ENCODE results near the gene AGXT2.
"Not testable (repeated sequence)": the region's sequence is repeated elsewhere in the genome, so short reads cannot be mapped to it uniquely, and the experiment has no call there.

The AGXT2 gene

GRCh38 chr5:35012796-35013195 lies 35.0 kb downstream of the AGXT2 start:
- no peak for DNase-seq (ENCODE audit: low read depth in 3 of 3)

GRCh38 chr5:35012365-35012764 lies 35.4 kb downstream of the AGXT2 start:
- no peak for DNase-seq (ENCODE audit: low read depth in 3 of 3)

GRCh38 chr5:35010676-35011075 lies 37.1 kb downstream of the AGXT2 start:
- no peak for DNase-seq (ENCODE audit: low read depth in 3 of 3)

GRCh38 chr5:35009657-35010056 lies 38.1 kb downstream of the AGXT2 start:
- DNase-seq (ENCODE audit: low read depth in 3 of 3): no peak

GRCh38 chr5:35009019-35009418 lies 38.7 kb downstream of the AGXT2 start:
- no peak for DNase-seq (ENCODE audit: low read depth in 3 of 3)

- no peak for DNase-seq (ENCODE audit: low read depth in 3 of 3)
Measured at GRCh38 chr5:35004771-35005170, 43.0 kb downstream of the AGXT2 start.

GRCh38 chr5:35004200-35004599 lies 43.5 kb downstream of the AGXT2 start:
- no peak for DNase-seq (ENCODE audit: low read depth in 3 of 3)

GRCh38 chr5:35003018-35003957 lies 44.5 kb downstream of the AGXT2 start:
- peak; percentile 20 to 57 (median 50) for DNase-seq (ENCODE audit: low read depth in 3 of 3)

GRCh38 chr5:35002459-35002858 lies 45.3 kb downstream of the AGXT2 start:
- DNase-seq (ENCODE audit: low read depth in 3 of 3): no peak

GRCh38 chr5:35001842-35002241 lies 45.9 kb downstream of the AGXT2 start:
- DNase-seq (ENCODE audit: low read depth in 3 of 3): no peak

GRCh38 chr5:34998058-34998789 lies 49.5 kb downstream of the AGXT2 start:
- DNase-seq (ENCODE audit: low read depth in 3 of 3): no peak

GRCh38 chr5:34996261-34996660 lies 51.5 kb downstream of the AGXT2 start:
- no peak for DNase-seq (ENCODE audit: low read depth in 3 of 3)

GRCh38 chr5:34993951-34994350 lies 53.8 kb downstream of the AGXT2 start:
- DNase-seq (ENCODE audit: low read depth in 3 of 3): no peak

GRCh38 chr5:34991486-34992238 lies 56.1 kb downstream of the AGXT2 start:
- no peak for DNase-seq (ENCODE audit: low read depth in 3 of 3)

GRCh38 chr5:34986965-34987364 lies 60.8 kb downstream of the AGXT2 start:
- DNase-seq (ENCODE audit: low read depth in 3 of 3): no peak

GRCh38 chr5:34982823-34983222 lies 64.9 kb downstream of the AGXT2 start:
- no peak for DNase-seq (ENCODE audit: low read depth in 3 of 3)

- no peak for DNase-seq (ENCODE audit: low read depth in 3 of 3)
Measured at GRCh38 chr5:34978681-34979080, 69.1 kb downstream of the AGXT2 start.

- no peak for DNase-seq (ENCODE audit: low read depth in 3 of 3)
Measured at GRCh38 chr5:34977934-34978613, 69.7 kb downstream of the AGXT2 start.

- DNase-seq (ENCODE audit: low read depth in 3 of 3): no peak
Measured at GRCh38 chr5:34976347-34976746, 71.4 kb downstream of the AGXT2 start.

GRCh38 chr5:34971655-34972054 lies 76.1 kb downstream of the AGXT2 start:
- not testable (repeated sequence) for DNase-seq (ENCODE audit: low read depth in 3 of 3)

GRCh38 chr5:34970552-34970951 lies 77.2 kb downstream of the AGXT2 start:
- DNase-seq (ENCODE audit: low read depth in 3 of 3): no peak

- no peak for DNase-seq (ENCODE audit: low read depth in 3 of 3)
Measured at GRCh38 chr5:34968258-34968657, 79.5 kb downstream of the AGXT2 start.

Data from stimulated activated CD4-positive, alpha-beta T cell treated with anti-CD3 and anti-CD28 coated beads, TNF-alpha, amount 100 ng/mL, for 48 hours (primary cell).